Measurements from ENCODE around the gene DGKB.

DNA sequence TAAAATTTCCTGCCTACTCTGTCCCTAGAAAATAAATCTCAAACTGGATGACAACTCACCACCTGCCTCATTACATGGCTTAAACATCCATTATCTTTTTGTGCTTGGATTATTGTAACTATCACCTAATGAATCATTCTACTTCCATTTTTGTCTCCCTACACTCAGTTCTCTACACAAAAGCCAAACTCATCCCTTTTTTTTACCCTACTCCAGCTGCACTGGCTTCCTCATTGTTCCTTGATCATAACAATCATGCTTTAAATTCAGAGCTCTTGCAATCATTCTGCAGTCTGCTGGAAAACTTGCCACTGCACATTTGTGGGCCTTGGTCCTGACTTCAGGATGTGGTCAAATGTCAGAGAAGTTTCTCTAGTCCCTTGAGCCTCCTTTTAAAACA is 280.0 kb downstream of the DGKB start:
- no peak for TF ChIP-seq EZH2phosphoT487 (IDR thresholded peaks at IDR 0.05; ENCODE audit: low read length)
- TF ChIP-seq CTCF (IDR thresholded peaks at IDR 0.05; ENCODE audit: low read length) = no peak

All from MM.1S (cell line).